NK-92 (cell line): ENCODE measurements around the gene CDX1.

Experiments used
- DNase-seq: peaks from one replicate; lab custom pipeline; 2025; ENCODE audit not compliant: unreplicated experiment; lab: John Stamatoyannopoulos, UW

CDX1 gene

DNA sequence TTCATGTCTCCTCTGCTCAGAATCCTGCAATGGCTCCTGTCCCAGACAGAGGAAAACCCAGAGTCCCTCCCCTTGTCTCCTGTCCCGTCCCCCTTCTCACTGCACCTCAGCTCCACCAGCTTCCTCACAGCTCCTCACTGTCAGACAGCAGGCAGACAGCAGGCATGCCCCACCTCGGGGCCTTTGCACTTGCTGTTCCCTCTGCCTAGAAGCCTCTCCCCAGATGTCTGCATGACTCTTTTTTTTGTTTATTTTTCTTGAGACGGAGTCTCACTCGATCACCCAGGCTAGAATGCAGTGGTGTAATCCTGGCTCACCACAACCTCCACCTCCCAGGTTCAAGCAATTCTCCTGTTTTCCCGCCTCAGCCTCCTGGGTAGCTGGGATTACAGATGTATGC is 14.4 kb downstream of the CDX1 start:
- DNase-seq: no peak

DNA sequence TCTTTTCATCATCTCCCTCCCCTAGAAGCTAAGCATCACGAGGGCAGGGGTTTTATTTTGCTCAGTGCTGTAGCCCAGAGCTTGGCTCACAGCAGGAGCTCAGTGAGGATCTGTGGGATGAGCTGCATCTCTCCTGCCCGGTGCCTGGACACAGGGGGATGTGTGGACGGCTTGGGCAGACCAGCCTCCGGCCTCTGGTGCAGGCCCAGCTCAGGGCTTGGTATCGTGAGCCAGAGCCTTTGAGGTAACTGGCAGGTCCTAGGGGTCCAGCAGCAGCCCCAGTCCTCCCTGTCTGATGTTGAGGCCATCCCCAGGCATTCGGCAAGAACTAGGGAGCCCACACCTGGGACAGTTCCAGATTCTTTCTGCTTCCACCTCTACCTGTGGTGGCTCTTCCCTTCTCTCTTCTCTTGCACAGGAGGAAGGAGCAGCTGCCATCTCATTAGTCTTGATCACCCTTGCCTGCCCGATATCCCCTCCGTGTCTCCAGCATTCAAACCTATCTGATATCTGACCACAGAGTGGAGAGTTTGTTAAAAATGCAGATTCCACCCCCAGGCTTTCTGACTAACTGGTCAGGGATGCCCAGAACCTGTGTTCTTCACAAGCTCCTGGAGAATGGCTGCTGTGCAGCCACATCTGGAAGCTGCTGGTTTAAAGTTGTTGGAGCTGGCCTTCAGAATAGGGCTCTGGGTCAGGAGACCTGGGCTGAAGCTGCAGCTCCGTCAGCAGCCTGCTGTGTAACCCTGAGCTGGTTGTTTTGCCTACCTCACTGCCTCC is 15.4 kb downstream of the CDX1 start:
- DNase-seq: no peak

DNA sequence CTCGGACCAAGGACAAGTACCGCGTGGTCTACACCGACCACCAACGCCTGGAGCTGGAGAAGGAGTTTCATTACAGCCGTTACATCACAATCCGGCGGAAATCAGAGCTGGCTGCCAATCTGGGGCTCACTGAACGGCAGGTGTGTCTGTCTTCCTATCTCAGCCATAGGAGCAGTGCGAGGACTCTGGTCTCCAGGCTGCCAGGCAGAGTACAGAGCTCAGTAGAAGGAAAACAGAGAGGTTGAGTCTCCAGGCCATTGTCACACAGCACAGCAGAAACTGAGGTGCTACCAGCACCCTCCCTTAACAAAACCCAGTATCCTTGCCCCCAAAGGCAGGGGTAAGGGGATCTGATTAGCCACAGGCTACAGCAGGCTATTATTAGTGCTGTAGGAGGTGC is 16.2 kb downstream of the CDX1 start:
- DNase-seq: no peak

DNA sequence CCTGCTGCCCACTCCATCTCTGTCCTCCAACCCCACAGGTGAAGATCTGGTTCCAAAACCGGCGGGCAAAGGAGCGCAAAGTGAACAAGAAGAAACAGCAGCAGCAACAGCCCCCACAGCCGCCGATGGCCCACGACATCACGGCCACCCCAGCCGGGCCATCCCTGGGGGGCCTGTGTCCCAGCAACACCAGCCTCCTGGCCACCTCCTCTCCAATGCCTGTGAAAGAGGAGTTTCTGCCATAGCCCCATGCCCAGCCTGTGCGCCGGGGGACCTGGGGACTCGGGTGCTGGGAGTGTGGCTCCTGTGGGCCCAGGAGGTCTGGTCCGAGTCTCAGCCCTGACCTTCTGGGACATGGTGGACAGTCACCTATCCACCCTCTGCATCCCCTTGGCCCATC is 16.9 kb downstream of the CDX1 start:
- DNase-seq: no peak

DNA sequence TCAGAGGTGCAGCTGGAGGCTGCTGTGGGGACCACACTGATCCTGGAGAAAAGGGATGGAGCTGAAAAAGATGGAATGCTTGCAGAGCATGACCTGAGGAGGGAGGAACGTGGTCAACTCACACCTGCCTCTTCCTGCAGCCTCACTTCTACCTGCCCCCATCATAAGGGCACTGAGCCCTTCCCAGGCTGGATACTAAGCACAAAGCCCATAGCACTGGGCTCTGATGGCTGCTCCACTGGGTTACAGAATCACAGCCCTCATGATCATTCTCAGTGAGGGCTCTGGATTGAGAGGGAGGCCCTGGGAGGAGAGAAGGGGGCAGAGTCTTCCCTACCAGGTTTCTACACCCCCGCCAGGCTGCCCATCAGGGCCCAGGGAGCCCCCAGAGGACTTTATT is 17.4 kb downstream of the CDX1 start:
- no peak for DNase-seq

DNA sequence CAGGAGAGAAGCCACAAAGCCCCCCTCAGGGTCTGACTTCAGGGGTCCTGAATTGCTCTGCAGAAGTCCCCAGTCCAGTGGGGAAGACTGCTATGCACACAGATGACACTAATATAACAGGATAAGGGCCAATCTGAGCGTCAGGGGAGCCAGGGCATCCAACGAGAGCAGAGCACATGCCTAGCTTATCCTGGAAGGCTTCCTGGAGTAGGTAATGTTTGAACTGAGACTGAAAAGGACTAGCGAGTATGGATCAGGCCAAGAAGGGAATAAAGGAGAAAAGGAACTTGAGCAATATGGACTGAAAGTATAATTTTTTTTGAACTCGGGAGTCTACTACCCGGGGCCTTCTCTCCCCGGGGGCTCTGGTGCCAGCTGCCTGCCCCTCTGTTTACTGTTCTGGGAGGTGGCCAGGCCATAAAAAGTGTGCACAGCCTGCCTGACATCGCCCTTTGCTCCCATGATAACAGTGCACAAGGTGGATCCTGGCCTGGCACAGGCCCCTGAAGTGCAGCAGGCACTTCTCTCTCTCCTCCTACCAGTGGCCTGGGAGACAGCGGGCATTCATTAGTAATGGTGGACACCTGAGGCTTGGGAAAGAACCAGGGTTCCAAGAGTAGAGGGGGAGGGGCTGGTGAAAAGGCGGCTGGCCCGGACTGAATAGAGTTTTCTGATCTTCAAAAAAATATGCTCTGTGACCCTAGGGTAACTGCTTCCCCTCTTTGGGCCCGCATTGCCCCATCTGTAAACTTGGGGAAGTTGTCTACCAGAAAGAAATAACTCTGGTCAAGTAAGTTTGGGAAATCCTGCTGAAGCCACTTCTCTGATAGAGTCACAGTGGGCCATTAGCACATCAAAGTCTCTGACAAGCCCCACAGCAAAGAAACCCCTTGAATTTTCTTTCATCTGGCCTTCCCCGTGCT is 18.7 kb downstream of the CDX1 start:
- no peak for DNase-seq

DNA sequence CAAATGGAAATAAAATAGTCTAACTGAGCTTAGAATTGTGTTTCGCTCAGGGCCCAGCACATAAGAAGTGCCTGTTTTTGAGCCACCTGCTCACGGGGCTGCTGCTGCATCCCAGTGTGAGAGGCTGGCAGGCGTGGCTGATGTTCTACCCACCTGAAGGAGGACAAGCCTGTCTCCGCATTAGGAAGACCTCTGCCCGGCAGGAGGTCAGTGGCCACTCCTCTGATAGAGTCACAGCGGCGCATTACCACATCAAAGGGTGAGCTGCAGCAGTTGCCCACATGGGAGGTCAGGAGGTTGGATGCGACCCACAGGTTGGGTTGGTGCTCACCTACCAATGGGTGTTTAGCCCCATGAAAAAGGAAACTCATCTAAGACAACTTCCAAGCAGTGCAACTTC is 19.6 kb downstream of the CDX1 start:
- DNase-seq: no peak

DNA sequence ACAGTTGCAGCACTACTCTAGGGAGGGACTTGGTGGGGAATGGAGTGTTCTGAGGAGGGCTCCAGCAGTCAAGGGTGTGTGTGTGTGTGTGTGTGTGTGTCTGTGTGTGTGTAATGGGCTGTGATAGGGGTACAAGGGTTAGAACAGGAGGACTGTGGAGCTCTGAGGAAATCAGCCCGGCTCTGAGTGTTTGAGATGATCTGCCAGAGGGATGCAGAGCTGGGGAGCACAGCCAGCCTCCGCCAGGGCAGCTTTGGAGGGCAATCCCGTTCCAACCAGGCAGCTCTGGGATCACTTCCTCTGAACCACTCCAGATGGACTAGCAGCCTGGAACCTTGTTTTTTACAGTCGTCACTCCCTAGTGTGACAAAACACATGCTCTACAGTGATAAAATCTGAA is 20.3 kb downstream of the CDX1 start:
- DNase-seq: no peak

DNA sequence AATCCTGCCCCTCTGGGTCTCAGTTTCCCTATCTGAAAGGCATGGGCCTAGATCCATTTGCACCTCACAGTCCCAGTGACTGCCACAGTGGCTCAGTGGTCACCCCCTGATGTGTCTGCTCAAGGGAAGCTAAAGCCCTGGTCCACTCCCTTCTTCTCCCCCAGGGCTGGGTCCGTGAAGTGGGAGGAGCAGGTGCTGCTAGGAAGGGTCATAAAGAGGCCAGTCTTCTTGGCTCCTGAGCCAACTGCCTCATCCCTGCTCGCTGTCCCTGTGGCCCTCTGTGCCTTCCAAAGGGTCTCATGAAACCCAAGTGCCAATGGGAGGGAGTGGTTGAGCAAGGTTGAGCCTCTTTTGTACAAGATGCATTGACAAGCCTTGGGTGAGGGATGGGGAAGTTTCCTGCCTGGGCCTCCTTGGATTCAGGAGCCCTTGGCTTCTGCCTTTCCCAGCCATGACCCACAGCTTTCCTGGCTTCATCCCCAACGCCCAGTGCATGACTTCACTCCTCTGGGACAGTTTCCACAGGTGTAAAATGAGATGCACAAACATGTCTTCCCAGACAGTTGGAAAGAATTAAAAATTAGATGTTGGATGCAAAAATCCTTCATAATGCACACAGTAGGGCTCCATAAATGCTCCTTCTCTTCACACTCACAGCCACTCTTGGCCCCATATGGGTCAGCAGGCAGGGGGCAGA is 21.7 kb downstream of the CDX1 start:
- DNase-seq: no peak

DNA sequence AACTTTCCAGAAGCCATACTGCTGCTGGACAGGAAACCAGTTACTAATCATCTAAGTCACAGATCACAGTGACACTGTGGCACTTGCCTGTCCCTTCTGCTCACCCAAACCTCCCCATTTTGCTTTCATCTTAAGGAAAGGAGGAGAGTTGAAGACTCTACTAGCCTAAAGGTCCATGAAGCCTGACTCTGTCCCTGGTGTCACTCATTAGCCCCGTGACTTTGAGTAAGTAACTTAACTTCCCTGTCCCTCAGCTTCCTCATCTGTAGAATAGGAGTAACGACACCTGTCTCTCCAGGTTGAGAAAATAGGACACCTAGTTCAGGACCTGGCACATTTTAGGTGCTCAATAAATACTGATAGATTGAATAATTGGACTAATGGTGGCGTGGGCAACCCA is 22.7 kb downstream of the CDX1 start:
- no peak for DNase-seq

DNA sequence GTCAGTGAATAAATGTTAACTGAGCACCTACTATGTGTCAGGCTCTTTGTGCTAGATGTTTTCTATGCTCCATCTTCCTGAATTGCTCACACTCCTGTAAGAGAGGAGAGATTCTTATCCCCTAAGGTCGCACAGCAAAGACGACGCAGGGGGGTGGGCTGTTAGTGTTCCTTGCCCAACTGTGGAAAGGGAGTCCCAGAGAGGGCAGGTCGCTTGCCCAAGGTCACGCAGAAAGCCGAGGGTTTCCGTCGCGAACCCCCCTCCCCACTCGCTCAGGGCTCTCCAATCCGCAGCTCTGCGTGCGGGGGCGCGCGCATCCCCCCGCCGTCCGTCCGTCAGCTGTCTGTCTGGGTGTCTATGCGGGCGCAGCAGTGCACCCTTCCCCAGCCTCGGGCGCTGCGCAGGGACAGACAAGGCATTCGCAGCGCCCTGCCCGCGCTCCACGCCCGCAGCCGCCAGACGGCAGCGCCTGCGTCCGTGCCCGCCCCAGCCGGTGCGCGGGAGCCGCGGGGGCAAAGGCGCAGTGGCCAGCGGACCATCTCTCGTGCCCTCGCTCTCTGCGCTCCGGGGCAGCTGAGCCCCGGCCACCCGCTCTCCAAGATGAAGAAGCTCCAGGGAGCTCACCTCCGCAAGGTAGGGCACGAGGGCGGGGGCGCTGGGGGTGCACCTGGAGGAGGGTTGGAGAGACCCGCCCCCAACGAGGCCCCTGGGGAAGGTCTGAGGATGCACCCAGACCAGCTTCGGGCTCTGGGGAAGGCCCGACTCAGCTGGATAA is 23.3 kb downstream of the CDX1 start, which contains the start of gene SLC6A7:
Gene SLC6A7 (plus strand): TSS at position 335 of the 775 bp plus-strand sequence. CDS start 266 bp downstream, at position 601.
- no peak for DNase-seq

DNA sequence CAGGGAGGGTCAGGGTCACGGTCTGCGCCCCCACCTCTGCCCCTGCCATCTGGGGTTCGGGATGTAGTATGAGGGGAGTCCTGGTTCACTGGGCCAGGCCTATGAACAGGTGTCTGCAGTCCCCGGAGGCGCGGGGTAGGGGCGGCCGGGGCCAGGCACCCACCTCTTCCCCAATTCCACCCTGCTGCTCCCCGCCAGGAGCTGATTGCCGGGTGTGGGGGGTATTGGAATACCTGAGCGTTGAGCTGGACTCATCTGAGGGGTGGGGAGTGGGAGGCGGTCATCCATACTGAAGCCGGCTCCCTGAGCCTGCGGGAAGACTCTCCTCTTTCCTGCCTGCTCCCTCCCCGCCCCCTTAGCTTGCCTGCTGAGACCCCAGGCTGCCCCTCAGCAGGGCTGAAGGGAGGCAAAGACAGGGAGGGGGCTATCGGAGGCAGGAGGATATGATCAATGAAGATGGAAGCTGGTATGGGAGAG is 24.0 kb downstream of the CDX1 start:
- no peak for DNase-seq

DNA sequence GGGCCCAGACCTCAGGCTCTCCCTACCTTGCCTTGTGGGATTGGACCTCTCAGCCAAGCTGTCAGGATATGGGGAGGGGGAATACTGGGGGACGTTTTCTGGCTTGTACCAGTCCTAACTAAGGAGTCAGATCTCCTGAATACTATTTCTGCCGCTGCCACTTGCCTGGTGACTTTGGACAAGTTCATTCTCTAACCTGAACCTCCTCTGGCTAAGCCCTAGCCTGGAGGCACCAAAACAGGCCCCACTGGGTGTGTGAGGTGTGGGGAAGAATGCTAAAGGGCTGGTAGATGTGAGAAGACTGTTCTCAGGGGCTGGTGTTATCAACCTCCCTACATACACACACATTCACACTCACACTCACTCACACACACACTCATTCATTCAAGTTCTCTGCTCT is 24.4 kb downstream of the CDX1 start:
- no peak for DNase-seq

DNA sequence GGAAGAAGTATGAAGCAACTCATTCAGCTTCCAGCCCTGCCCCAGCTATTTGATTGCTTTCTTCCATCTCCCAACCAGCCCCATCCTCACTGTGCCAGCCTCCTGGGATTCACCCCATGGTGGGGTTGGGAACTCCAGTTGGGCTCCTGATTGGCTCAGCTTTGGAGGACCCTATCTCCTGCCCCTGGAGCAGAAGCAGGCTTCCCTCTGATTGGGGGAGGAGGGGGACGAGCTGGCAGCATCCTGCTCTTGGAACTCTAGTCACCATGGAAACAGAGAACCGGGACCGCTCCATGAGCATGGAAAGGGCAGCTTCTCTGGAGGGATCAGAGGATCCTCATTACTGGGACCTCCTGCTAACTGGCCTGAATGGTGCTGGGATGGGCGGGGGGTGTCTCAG is 25.9 kb downstream of the CDX1 start:
- DNase-seq: no peak

DNA sequence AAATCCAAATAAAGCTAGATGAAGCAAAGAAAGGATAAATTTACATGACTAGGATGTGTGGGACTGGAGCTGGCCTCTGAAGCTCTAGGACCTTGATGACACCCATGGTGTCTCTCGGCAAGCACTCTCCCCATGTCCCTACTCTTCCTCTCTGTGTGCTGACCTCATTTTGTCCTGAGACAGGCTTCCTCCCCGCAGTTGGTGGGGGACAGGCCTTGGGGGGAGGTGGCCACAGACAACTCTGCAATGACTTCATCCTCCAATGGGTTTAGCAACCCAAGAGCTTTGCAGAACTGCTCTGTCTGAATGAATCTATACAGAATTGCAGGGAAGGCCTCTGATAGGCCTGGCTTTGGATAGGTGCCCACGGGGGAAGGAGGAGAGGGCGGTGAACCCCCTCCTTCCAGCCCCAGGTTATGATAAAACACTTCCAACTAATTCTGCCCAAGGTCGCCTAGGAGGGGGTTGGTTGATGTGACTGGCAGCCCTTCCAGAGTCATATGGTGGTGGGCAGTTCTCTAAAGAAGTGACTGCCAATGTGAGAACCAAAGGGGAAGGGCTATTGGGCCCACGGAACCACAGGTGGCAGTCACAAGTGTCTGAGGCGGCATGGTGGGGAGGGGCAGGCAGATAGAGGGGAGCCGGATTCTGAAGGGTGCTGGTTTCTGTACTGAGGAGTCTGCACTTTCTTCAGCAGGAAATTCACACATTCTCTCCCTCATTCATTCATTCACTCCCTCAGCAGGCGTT is 29.3 kb downstream of the CDX1 start:
- DNase-seq: no peak

DNA sequence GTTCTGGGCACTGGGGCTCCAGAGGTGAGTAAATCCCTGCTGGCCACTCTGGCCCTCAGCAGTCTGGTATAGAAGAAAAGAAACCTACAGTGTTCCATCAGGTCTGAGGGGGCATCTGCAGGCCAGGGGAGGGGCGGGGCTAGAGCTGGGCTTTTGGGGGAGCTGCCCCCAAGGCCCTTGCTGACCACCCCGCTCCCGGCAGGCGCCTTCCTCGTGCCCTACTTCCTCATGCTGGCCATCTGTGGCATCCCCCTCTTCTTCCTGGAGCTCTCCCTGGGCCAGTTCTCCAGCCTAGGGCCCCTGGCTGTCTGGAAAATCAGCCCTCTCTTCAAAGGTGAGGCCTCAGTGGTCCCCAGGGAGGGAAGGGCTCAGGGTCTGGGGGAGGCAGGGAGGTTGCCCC is 29.9 kb downstream of the CDX1 start:
- DNase-seq: no peak

DNA sequence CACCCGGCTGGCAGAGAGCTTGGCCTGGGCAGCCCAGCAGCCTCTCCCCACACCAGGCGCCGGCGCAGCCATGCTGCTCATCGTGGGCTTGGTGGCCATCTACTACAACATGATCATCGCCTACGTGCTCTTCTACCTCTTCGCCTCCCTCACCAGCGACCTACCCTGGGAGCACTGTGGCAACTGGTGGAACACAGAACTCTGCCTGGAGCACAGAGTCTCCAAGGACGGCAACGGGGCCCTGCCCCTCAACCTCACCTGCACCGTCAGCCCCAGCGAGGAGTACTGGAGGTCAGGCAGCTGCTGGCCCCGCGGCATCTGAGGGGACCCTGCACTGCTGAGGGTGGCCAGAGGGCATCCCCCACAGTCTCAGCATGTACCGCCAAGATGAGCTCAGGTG is 30.4 kb downstream of the CDX1 start:
- no peak for DNase-seq

DNA sequence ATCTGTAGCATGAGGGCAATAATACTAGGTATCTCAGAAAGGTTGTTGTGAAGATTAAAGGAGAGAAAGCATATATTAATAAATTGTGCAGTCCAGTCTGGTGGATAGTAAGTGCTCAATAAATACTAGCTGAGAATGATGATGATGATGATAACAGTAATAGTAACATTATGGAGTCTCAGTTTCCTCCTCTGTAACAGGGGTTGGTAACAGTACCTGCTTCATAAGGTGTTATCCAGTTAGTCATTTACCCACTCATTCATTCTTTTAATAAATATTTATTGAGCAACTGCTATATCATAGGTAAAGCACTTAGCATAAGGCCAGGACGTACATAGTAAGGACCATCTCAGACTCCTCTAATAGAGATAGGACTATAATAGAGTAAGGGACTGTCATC is 30.9 kb downstream of the CDX1 start:
- DNase-seq: no peak

DNA sequence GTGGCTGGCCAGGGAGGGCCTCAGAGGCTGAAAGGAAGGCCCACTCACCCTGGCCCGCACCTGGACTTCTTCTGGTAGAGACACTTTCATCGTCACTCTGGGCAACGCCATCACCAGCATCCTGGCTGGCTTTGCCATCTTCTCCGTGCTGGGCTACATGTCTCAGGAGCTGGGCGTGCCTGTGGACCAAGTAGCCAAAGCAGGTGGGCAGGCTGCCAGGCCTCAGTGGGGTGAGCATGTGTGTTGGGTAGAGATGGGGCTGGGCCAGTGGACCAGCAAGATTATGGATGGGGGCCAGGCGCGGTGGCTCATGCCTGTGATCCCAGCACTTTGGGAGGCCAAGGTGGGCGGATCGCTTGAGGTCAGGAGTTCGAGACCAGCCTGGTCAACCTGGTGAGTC is 35.9 kb downstream of the CDX1 start:
- DNase-seq: no peak
